ENCODE measurements around the gene VENTX. TPM values are rescaled to one million over a fixed set of nuclear protein-coding genes. Genes with fewer than 3 reads are reported as not detected.
A peak's percentile ranks its signal among the peaks of the same experiment; 100 is the strongest.

The VENTX gene
- total and polyA plus RNA-seq, 2 of the 4 experiments (the other 2 are of a cell fraction), result not detected

DNA sequence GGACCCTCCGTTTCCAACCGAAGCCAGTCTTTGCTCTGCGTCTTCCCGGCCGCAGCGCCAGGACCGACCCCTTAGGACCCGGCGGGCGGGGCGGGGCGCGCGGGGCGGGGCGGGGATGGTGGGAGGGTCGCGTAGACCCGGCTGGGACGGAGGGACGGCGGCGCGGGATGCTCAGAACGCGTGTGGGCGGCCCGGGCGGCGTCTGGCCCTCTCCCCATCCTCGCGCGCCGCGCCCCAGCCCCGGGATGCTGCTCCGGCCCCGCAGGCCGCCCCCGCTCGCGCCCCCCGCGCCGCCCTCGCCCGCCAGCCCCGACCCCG, 7.7 kb upstream of the VENTX start, which contains the start of gene UTF1:
TSS of gene UTF1 (plus strand) at position 174 of the 318 bp plus-strand sequence. CDS start at position 246, 72 bp downstream.
- Histone ChIP-seq H4K20me1 (ENCODE audit: insufficient read depth, low read length) (no peaks in the 10 kb centered on the region), H2BK5ac (ENCODE audit: low read depth, low read length, poor library complexity, severe bottlenecking) (no peak within 1 kb of the TSS), H3K9ac (ENCODE audit: low read depth, low read length) (no peak within 1 kb of the TSS), H3K27me3 (ENCODE audit: control insufficient read depth, insufficient read depth, low read length) (peaks cover 56% of the 10 kb centered on the region), H4K91ac (ENCODE audit: insufficient read depth, low read depth, low read length) (no peak within 1 kb of the TSS), H2BK15ac (ENCODE audit: low read depth, low read length) (no peak within 1 kb of the TSS), H3K27ac (ENCODE audit: insufficient read depth, low read length) (no peak within 1 kb of the TSS), H2BK120ac (ENCODE audit: low read depth, low read length) (no peak within 1 kb of the TSS), H3K36me3 (ENCODE audit: control insufficient read depth, insufficient read depth, low read length) (no peaks in the 10 kb centered on the region), H2BK20ac (ENCODE audit: low read depth, low read length) (no peak within 1 kb of the TSS), H3K9me3 (ENCODE audit: control insufficient read depth, insufficient read depth, low read length) (0 out of 2 replicates have a peak, but pooled peaks cover 2% of the 10 kb centered on the region), H4K5ac (ENCODE audit: low read depth, low read length) (no peak within 1 kb of the TSS), H2AFZ (replicated peaks; ENCODE audit: low read length, poor library complexity) (peak within 1 kb of the TSS; percentile 0), H3K4me2 (ENCODE audit: low read depth, low read length) (no peak within 1 kb of the TSS), H3K79me1 (ENCODE audit: low read depth in 1 of 2, low read length in 2 of 2) (no peaks in the 10 kb centered on the region), H3K4me3 (ENCODE audit: insufficient read depth, low read depth, low read length) (no peak within 1 kb of the TSS), H3K4me1 (ENCODE audit: control insufficient read depth, insufficient read depth, low read length) (no peaks in the 10 kb centered on the region; the same call in 1 of the 2 replicates), H3K4ac (ENCODE audit: low read depth, low read length) (no peak within 1 kb of the TSS), H4K8ac (ENCODE audit: low read depth in 2 of 2, low read length in 2 of 2) (no peak within 1 kb of the TSS), H3K18ac (ENCODE audit: low read depth, low read length) (no peak within 1 kb of the TSS), H3K9me1 (ENCODE audit: insufficient read depth, low read length) (no peaks in the 10 kb centered on the region), H2AK9ac (replicated peaks; ENCODE audit: low read depth, low read length, poor library complexity) (no peak within 1 kb of the TSS), H2AK5ac (ENCODE audit: low read depth, low read length) (no peak within 1 kb of the TSS), H3K23ac (ENCODE audit: low read depth, low read length) (no peak within 1 kb of the TSS), H3K56ac (ENCODE audit: extremely low read depth, insufficient read depth, low read length) (no peak within 1 kb of the TSS; the same call in 1 of the 2 replicates), H3K14ac (replicated peaks; ENCODE audit: low read depth, low read length) (no peak within 1 kb of the TSS)
- dilution Hi-C loops (cut with HindIII; ENCODE audit: low sequenced_read_pairs, unreplicated experiment) (no loop called here), intact Hi-C loops (cut with micrococcal nuclease) (no loop called here), in situ Hi-C loops (cut with MboI; ENCODE audit: low sequenced_read_pairs) (no loop called here)
- ChIA-PET CTCF (no interaction called here), POLR2A (ENCODE audit: unreplicated experiment) (no interaction called here)
- no TSS peak for BruUV-seq (replicated peaks)
- DNase-seq (no peak), ATAC-seq (ENCODE audit: low read depth) (no peak)
- 0% methylated on average over 8 of the region's 49 CpGs; no CpG with 5 or more reads in 1 of the 2 experiments for WGBS, 2 experiments (ENCODE audit: extremely low coverage in 2 of 2, insufficient read length in 1 of 2)
- TF ChIP-seq MAFK (IDR thresholded peaks at IDR 0.05; ENCODE audit: low read depth, low read length) (no peak), CEBPB (IDR thresholded peaks at IDR 0.05; ENCODE audit: low read depth, low read length) (no peak), MAZ (IDR thresholded peaks at IDR 0.05; ENCODE audit: borderline replicate concordance, low read depth, low read length) (no peak), CHD1 (IDR thresholded peaks at IDR 0.05; ENCODE audit: low read depth, low read length) (no peak), FOS (IDR thresholded peaks at IDR 0.05; ENCODE audit: low read depth, low read length) (no peak), RFX5 (IDR thresholded peaks at IDR 0.05; ENCODE audit: low read depth, low read length) (no peak), BHLHE40 (IDR thresholded peaks at IDR 0.05; ENCODE audit: low read depth, low read length) (no peak), CTCF (conservative IDR thresholded peaks at IDR 0.05; ENCODE audit: low read depth, low read length) (no peak)
- TF ChIP-seq, protein P1, sequence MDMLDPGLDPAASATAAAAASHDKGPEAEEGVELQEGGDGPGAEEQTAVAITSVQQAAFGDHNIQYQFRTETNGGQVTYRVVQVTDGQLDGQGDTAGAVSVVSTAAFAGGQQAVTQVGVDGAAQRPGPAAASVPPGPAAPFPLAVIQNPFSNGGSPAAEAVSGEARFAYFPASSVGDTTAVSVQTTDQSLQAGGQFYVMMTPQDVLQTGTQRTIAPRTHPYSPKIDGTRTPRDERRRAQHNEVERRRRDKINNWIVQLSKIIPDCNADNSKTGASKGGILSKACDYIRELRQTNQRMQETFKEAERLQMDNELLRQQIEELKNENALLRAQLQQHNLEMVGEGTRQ (IDR thresholded peaks at IDR 0.05; ENCODE audit: low read depth, low read length), result no peak
